Stimulated activated naive CD8-positive, alpha-beta T cell treated with anti-CD3 and anti-CD28 coated beads, Interleukin-15, amount 100 ng/mL, for 72 hours (primary cell): ENCODE results near the gene ICAM4.
A peak's percentile ranks its signal among the peaks of the same experiment; 100 is the strongest.
"Not testable (repeated sequence)": the region's sequence is repeated elsewhere in the genome, so short reads cannot be mapped to it uniquely, and the experiment has no call there.

Source experiments
- ATAC-seq: fragments of 150-1000 bp; cut with Tn5 transposase; 2 replicates; pipeline ENCODE4 v1.10.0; 2021; ENCODE audit warnings: mild to moderate bottlenecking, moderate library complexity
- DNase-seq, 2 donors: peaks; one replicate each; pipeline ENCODE4 v3.0.0; 2021 to 2022
- H3K27ac Mint-ChIP-seq, 2 donors: one replicate each; pipeline ENCODE4 v1.8.0; 2022; ENCODE audit warnings: mild to moderate bottlenecking in 2 of 2, mixed read lengths in 2 of 2, moderate library complexity in 2 of 2
- H3K27me3 Mint-ChIP-seq: one replicate; pipeline ENCODE4 v1.8.0; 2022; ENCODE audit warnings: mixed read lengths
- H3K4me1 Mint-ChIP-seq: one replicate; pipeline ENCODE4 v1.8.0; 2022; ENCODE audit warnings: mild to moderate bottlenecking, mixed read lengths
- H3K4me3 Mint-ChIP-seq, 2 donors: one replicate each; pipeline ENCODE4 v1.8.0; 2022; ENCODE audit warnings: mild to moderate bottlenecking in 2 of 2, mixed read lengths in 2 of 2, moderate library complexity in 1 of 2
- H3K9me3 Mint-ChIP-seq, 2 donors: one replicate each; pipeline ENCODE4 v1.8.0; 2022; ENCODE audit warnings: mixed read lengths in 2 of 2

ICAM4 gene

DNA sequence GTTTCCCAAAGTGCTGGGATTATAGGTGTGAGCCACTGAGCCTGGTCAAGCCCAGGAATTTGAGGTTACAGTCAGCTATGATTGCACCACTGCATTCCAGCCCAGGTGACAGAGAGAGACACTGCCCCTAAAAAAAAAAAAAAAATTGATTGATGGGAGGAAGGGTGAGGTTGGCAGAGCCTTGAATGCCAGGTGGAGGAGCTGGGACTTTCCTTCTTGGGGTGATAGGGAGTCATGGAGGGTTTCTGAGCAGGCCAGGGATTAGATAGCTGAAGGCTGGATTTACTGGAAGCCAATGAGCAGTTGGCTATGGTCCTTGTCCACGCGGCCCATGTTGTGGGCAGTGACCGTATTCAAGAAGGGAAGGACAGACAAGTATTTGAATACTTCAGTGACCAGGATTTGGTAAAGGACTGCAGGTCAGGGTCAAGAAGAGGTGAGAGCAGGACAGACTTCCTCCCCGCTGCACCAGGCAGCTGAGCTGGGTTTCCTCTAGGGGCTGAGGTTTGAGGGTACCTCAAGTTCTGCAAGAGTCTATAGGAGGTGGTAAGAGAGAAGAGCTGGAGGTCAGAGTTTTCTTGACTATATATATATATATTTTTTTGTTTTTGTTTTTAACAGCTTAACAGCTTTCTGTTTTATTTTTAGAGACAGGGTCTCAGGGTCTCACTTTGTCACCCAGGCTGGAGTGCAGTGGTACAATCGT, 6.9 kb upstream of the ICAM4 start:
- H3K4me1 Mint-ChIP-seq, result peaks cover 41% of the 10 kb centered on the region
- no peak overlapping the region for H3K27ac Mint-ChIP-seq

DNA sequence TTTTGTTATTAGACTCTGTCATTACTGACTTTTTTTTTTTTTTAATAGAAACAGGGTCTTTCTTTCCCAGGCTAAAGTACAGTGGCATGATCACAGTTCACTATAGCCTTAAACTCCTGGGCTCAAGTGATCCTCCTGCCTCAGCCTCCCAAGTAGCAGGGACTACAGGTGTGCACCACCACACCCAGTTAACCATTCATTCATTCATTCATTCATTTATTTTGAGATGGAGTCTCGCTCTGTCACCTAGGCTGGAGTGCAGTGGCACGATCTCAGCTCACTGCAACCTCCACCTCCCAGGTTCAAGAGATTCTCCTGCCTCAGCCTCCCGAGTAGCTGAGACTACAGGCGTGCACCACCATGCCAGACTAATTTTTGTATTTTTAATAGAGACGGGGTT, 4.7 kb upstream of the ICAM4 start:
- ATAC-seq, H3K27me3 Mint-ChIP-seq, H3K4me3 Mint-ChIP-seq, DNase-seq, H3K9me3 Mint-ChIP-seq, H3K27ac Mint-ChIP-seq: not testable (repeated sequence)
- peaks cover 50% of the 10 kb centered on the region for H3K4me1 Mint-ChIP-seq

More for the DNA sequence above, 6.9 kb upstream of the ICAM4 start:
- ATAC-seq (no peak), DNase-seq (no peak)
- H3K4me3 Mint-ChIP-seq, result no peak overlapping the region
- H3K27me3 Mint-ChIP-seq, result no peaks in the 10 kb centered on the region
- no peaks in the 10 kb centered on the region for H3K9me3 Mint-ChIP-seq

DNA sequence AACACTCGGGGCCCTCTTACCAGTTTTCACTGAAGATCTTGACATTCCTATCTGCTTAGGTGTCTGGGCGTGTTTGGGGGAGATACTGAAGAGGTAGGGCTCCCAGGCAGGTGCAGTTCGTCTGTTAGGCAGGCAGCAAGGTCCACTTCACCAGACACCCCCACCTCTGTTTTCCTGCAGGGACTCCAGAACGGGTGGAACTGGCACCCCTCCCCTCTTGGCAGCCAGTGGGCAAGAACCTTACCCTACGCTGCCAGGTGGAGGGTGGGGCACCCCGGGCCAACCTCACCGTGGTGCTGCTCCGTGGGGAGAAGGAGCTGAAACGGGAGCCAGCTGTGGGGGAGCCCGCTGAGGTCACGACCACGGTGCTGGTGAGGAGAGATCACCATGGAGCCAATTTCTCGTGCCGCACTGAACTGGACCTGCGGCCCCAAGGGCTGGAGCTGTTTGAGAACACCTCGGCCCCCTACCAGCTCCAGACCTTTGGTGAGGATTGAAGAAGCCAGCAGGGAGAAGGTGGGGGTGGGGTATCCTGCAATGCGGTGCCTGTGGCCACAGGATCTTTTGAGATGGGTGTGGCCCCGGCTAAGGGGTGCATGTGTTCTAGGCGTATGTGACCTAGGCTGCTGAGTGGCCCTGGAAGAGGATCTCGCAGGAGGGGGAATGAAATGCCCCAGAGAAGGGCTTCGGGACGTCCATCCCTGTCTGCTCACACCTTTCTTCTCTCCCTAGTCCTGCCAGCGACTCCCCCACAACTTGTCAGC, 3.3 kb upstream of the ICAM4 start:
- DNase-seq, result no peak
- H3K27ac Mint-ChIP-seq, result no peak overlapping the region
- H3K4me3 Mint-ChIP-seq, result no peak overlapping the region
- peaks cover 50% of the 10 kb centered on the region for H3K4me1 Mint-ChIP-seq
- no peaks in the 10 kb centered on the region for H3K9me3 Mint-ChIP-seq
- ATAC-seq, result no peak
- peaks cover 17% of the 10 kb centered on the region for H3K27me3 Mint-ChIP-seq

DNA sequence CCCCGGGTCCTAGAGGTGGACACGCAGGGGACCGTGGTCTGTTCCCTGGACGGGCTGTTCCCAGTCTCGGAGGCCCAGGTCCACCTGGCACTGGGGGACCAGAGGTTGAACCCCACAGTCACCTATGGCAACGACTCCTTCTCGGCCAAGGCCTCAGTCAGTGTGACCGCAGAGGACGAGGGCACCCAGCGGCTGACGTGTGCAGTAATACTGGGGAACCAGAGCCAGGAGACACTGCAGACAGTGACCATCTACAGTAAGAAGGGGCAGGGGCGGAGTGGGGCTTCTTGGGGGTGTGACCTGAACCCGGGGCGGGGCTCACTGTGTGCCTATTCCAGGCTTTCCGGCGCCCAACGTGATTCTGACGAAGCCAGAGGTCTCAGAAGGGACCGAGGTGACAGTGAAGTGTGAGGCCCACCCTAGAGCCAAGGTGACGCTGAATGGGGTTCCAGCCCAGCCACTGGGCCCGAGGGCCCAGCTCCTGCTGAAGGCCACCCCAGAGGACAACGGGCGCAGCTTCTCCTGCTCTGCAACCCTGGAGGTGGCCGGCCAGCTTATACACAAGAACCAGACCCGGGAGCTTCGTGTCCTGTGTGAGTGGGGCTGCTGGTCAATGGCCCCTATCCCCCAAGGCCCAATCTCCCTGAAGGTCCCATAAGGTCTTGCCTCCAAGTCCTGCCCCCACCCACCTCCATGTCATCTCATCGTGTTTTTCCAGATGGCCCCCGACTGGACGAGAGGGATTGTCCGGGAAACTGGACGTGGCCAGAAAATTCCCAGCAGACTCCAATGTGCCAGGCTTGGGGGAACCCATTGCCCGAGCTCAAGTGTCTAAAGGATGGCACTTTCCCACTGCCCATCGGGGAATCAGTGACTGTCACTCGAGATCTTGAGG, 2.4 kb upstream of the ICAM4 start:
- no peaks in the 10 kb centered on the region for H3K9me3 Mint-ChIP-seq
- H3K27me3 Mint-ChIP-seq, result peaks cover 25% of the 10 kb centered on the region
- no peak overlapping the region for H3K27ac Mint-ChIP-seq
- H3K4me1 Mint-ChIP-seq, result peaks cover 50% of the 10 kb centered on the region
- ATAC-seq, result no peak
- DNase-seq, result no peak
- H3K4me3 Mint-ChIP-seq, result no peak overlapping the region

DNA sequence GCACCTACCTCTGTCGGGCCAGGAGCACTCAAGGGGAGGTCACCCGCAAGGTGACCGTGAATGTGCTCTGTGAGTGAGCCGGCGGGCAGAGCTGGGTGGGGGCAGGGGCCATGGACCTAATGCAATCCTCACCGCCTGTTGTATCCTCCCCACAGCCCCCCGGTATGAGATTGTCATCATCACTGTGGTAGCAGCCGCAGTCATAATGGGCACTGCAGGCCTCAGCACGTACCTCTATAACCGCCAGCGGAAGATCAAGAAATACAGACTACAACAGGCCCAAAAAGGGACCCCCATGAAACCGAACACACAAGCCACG, 1.8 kb upstream of the ICAM4 start:
- H3K27me3 Mint-ChIP-seq, result peaks cover 26% of the 10 kb centered on the region
- H3K4me1 Mint-ChIP-seq, result peaks cover 49% of the 10 kb centered on the region
- H3K27ac Mint-ChIP-seq, result no peak overlapping the region
- no peak overlapping the region for H3K4me3 Mint-ChIP-seq
- ATAC-seq, result no peak
- no peaks in the 10 kb centered on the region for H3K9me3 Mint-ChIP-seq
- no peak for DNase-seq

DNA sequence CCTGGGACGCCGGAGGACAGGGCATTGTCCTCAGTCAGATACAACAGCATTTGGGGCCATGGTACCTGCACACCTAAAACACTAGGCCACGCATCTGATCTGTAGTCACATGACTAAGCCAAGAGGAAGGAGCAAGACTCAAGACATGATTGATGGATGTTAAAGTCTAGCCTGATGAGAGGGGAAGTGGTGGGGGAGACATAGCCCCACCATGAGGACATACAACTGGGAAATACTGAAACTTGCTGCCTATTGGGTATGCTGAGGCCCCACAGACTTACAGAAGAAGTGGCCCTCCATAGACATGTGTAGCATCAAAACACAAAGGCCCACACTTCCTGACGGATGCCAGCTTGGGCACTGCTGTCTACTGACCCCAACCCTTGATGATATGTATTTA, 1.4 kb upstream of the ICAM4 start:
- H3K9me3 Mint-ChIP-seq, result no peaks in the 10 kb centered on the region
- DNase-seq (no peak), ATAC-seq (no peak)

DNA sequence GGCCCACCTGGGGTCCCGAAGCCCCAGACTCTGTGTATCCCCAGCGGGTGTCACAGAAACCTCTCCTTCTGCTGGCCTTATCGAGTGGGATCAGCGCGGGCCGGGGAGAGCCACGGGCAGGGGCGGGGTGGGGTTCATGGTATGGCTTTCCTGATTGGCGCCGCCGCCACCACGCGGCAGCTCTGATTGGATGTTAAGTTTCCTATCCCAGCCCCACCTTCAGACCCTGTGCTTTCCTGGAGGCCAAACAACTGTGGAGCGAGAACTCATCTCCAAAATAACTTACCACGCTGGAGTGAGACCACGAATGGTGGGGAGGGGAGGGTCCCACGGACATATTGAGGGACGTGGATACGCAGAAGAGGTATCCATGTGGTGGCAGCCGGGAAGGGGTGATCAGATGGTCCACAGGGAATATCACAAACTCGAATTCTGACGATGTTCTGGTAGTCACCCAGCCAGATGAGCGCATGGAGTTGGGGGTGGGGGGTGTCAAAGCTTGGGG, 2.0 kb downstream of the ICAM4 start:
- Mint-ChIP-seq H3K27me3 (peaks cover 64% of the 10 kb centered on the region), H3K9me3 (no peaks in the 10 kb centered on the region), H3K4me1 (peaks cover 85% of the 10 kb centered on the region), H3K27ac (peak overlapping the region in 1 of 2 donors; percentile 62), H3K4me3 (peak overlapping the region; percentile 71 to 85)
- ATAC-seq (peak; percentile 22), DNase-seq (peak; percentile 38 to 54)

More for the DNA sequence above, 1.4 kb upstream of the ICAM4 start:
- Mint-ChIP-seq H3K4me3 (no peak overlapping the region), H3K4me1 (peaks cover 52% of the 10 kb centered on the region), H3K27me3 (peaks cover 31% of the 10 kb centered on the region), H3K27ac (no peak overlapping the region)

DNA sequence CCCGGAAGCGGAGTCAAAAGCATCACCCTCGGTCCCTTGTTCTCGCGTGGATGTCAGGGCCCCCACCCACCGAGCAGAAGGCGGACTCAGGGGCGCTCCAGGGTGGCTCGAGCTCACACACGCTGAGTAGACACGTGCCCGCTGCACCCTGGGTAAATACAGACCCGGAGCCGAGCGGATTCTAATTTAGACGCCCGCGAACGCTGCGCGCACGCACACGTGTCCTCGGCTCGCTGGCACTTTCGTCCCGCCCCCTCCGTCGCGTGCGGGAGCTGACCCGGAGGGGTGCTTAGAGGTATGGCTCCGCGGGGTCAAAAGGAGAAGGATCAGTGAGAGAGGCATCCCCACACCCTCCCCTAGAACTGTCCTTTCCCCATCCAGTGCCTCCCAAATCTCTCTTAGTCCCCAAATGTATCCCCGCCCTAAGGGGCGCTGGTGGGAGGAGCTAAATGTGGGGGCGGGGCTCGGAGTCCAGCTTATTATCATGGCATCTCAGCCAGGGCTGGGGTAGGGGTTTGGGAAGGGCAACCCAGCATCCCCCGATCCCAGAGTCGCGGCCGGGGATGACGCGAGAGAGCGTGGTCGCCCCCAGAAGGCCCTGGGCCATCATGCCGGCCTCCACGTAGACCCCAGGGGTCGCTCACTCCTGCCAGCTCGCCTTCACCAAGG, 2.5 kb downstream of the ICAM4 start:
- peak overlapping the region; percentile 71 to 85 for H3K4me3 Mint-ChIP-seq
- peak; percentile 74 to 80 for DNase-seq
- H3K4me1 Mint-ChIP-seq, result peaks cover 91% of the 10 kb centered on the region
- peak overlapping the region in 1 of 2 donors; percentile 62 for H3K27ac Mint-ChIP-seq
- H3K27me3 Mint-ChIP-seq, result peaks cover 70% of the 10 kb centered on the region
- peak; percentile 66 for ATAC-seq
- no peaks in the 10 kb centered on the region for H3K9me3 Mint-ChIP-seq

DNA sequence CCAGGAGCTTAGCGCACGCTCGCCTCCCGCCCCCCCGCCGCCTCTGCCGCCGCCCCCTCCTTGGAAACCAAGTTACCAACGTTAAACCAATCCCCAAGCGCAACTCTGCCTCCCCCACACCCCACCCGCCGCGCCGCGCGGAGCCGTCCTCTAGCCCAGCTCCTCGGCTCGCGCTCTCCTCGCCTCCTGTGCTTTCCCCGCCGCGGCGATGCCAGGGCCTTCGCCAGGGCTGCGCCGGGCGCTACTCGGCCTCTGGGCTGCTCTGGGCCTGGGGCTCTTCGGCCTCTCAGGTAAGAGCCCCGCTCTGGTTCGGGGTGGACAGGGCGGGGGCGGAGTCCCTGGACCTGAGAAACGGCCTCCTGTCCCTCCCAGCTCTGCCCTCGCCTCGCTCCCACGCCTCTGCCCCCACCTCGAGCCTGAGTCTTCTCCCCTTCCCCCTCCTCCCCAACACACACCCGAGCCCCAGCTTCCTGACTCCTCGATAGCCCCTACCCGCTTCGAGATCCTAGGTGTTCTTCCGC, 3.1 kb downstream of the ICAM4 start, which contains the start of gene ICAM5:
ICAM5 (plus strand) TSS at position 117 of the 521 bp plus-strand sequence; CDS start at position 209, 92 bp downstream.
- Mint-ChIP-seq H3K27me3 (peaks cover 76% of the 10 kb centered on the region), H3K9me3 (no peaks in the 10 kb centered on the region), H3K27ac (peak within 1 kb of the TSS in 1 of 2 donors; percentile 62), H3K4me3 (peak within 1 kb of the TSS; percentile 71 to 85), H3K4me1 (peaks cover 97% of the 10 kb centered on the region)
- DNase-seq, result peak; percentile 39 to 46
- ATAC-seq, result peak; percentile 10

DNA sequence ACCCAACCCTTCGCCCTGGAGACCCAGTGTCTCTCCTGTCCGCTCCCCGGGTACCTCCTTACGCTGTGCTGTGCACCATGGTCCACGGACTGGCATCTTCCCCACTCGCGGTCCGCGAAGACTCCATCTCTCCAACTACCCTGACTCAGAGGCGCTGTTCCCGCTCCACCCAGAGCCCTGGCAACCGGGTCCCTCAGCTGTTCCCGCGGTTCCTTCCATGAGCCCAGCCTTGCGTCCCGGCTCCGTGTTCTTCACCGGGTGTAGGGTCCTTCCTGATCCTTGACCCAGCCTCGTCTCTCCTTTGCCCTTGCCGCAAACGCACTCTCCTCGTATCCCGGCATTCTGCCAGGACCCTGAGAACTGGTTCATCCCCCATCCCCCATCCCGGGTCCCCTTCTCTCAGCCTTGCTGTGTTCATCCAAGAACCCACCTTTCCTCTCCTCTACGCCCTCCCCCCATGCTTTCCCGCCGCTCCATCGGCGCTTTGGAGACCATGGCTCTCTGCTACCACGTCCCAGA, 3.7 kb downstream of the ICAM4 start:
- H3K4me1 Mint-ChIP-seq, result peaks cover 97% of the 10 kb centered on the region
- H3K27ac Mint-ChIP-seq, result no peak overlapping the region
- H3K4me3 Mint-ChIP-seq, result peak overlapping the region; percentile 71 to 85
- peaks cover 81% of the 10 kb centered on the region for H3K27me3 Mint-ChIP-seq
- peak; percentile 17 to 26 for DNase-seq
- H3K9me3 Mint-ChIP-seq, result no peaks in the 10 kb centered on the region
- no peak for ATAC-seq

DNA sequence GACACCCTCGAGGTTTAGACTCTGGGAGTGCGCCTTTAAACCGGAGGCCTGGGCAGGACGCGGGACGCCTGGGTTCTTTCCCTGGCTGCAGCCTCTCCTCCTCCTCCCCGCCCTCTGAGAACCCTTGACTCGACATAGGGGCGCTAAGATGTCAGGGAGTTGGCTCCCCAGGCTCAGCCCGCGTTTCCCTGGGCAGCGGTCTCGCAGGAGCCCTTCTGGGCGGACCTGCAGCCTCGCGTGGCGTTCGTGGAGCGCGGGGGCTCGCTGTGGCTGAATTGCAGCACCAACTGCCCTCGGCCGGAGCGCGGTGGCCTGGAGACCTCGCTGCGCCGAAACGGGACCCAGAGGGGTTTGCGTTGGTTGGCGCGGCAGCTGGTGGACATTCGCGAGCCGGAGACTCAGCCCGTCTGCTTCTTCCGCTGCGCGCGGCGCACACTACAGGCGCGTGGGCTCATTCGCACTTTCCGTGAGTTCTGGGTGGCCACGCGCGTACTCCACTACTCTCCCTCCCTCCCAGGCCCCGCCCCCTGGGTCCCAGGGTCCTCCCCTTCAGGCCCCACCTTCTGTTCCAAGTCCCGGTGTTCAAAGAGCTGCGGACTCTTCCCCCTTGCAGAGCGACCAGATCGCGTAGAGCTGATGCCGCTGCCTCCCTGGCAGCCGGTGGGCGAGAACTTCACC, 4.3 kb downstream of the ICAM4 start:
- ATAC-seq (peak; percentile 5), DNase-seq (peak; percentile 47 to 52)
- Mint-ChIP-seq H3K9me3 (no peaks in the 10 kb centered on the region), H3K4me3 (peak overlapping the region; percentile 71 to 85), H3K27me3 (peaks cover 87% of the 10 kb centered on the region), H3K4me1 (peaks cover 98% of the 10 kb centered on the region), H3K27ac (no peak overlapping the region)

DNA sequence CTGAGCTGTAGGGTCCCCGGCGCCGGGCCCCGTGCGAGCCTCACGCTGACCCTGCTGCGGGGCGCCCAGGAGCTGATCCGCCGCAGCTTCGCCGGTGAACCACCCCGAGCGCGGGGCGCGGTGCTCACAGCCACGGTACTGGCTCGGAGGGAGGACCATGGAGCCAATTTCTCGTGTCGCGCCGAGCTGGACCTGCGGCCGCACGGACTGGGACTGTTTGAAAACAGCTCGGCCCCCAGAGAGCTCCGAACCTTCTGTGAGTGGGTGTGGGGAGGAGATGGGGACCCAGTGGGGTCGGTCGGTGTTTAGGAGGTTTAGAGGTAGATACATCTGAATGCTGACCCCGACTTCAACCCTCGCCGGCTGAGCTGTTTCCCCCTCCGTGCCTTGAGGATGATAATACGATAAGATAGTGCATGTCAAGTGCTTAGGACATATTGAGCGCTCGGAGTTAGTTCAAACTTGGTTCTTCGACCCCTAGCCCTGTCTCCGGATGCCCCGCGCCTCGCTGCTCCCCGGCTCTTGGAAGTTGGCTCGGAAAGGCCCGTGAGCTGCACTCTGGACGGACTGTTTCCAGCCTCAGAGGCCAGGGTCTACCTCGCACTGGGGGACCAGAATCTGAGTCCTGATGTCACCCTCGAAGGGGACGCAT, 4.9 kb downstream of the ICAM4 start:
- peak overlapping the region in 1 of 2 donors; percentile 19 for H3K27ac Mint-ChIP-seq
- peaks cover 88% of the 10 kb centered on the region for H3K27me3 Mint-ChIP-seq
- DNase-seq (no peak), ATAC-seq (no peak)
- H3K4me3 Mint-ChIP-seq, result peak overlapping the region; percentile 71 to 85
- peaks cover 92% of the 10 kb centered on the region for H3K4me1 Mint-ChIP-seq
- H3K9me3 Mint-ChIP-seq, result no peaks in the 10 kb centered on the region

DNA sequence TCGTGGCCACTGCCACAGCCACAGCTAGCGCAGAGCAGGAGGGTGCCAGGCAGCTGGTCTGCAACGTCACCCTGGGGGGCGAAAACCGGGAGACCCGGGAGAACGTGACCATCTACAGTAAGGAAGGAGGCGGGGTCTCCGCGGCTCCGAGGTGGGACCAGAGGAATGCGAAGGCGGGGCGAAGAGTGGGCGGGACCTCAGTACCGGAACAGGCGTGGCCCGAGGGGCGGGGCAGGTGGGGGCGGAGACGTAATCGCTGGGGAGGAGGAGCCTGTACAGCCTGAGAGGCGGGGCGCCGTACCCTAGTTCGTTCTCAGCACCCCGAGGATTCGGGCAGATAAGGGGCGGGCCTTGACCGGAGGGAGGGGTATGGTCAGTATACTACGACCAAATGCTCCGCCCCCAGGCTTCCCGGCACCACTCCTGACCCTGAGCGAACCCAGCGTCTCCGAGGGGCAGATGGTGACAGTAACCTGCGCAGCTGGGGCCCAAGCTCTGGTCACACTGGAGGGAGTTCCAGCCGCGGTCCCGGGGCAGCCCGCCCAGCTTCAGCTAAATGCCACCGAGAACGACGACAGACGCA, 5.5 kb downstream of the ICAM4 start:
- no peaks in the 10 kb centered on the region for H3K9me3 Mint-ChIP-seq
- DNase-seq, result peak; percentile 74 to 77
- peak; percentile 57 for ATAC-seq
- H3K27ac Mint-ChIP-seq, result no peak overlapping the region
- peaks cover 85% of the 10 kb centered on the region for H3K4me1 Mint-ChIP-seq
- peaks cover 83% of the 10 kb centered on the region for H3K27me3 Mint-ChIP-seq
- peak overlapping the region; percentile 71 to 85 for H3K4me3 Mint-ChIP-seq
